HG03460 (cell line): ENCODE data around the gene IGFL2.
"Not testable (repeated sequence)": the region's sequence is repeated elsewhere in the genome, so short reads cannot be mapped to it uniquely, and the experiment has no call there.

ENCODE experiments used
- ATAC-seq: cut with Tn5 transposase; IDR thresholded peaks from one replicate; pipeline ENCODE4 v1.9.1; 2021; ENCODE audit not compliant: unreplicated experiment

Gene IGFL2

GRCh38 chr19:46186717-46187101 is 38.7 kb downstream of the IGFL2 start:
- no peak for ATAC-seq

GRCh38 chr19:46189971-46190888 is 42.2 kb downstream of the IGFL2 start:
- ATAC-seq: no peak

GRCh38 chr19:46191356-46191755 is 43.3 kb downstream of the IGFL2 start:
- no peak for ATAC-seq

DNA sequence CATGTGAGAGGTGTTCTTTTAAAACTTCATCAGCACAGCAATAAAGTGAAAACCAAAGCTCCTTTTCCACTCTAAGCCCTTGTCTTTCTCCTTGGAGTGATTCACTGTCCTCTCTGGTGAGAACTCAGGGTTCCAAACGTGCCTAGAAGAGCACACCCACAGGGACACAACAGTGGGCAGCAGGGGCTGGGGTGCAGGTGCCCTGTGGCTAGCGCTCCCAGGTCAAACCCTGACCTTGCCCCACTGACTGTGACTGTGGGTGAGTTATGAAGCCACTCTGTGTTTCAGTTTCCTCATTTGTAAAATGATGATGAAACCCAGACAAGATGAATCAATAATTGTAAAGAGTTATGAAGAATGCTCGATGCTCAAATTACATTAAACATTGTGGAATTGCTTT is 43.9 kb downstream of the IGFL2 start:
- ATAC-seq: no peak

DNA sequence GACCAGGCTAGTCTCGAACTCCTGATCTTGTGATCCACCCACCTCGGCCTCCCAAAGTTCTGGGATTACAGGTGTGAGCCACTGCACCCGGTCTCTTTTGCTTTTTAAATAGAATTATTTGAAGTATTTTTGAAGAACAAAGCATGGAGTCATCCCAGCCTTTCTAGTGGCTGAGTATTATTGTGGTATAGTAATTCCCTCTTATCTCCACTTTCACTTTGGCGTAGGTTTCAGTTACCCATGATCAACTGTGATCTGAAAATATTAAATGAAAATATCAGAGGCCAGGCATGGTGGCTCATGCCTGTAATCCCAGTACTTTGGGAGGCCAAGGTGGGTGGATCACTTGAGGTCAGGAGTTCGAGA is 44.6 kb downstream of the IGFL2 start:
- ATAC-seq: not testable (repeated sequence)

GRCh38 chr19:46192992-46193650 is 45.1 kb downstream of the IGFL2 start:
- no peak for ATAC-seq

DNA sequence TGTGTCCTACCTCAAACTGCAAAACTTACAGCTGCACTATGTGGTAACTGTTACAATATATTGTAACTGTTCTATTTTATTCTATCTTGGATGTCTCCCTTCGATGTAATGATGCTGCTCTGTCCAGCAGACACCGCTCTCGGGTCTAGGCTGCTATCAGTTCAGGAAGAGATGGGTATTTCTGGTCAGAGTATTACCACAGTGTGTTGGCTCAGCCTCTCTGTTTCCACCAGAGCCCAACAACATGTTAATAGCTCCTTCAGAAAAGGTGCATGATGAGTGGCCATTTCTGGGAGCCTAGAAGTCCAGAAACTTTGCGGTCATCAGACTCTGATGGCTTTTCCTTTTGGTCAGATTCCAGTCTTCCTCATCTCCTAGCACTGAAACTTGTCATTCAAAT is 45.6 kb downstream of the IGFL2 start:
- ATAC-seq: no peak

GRCh38 chr19:46195104-46195503 is 47.1 kb downstream of the IGFL2 start:
- no peak for ATAC-seq

DNA sequence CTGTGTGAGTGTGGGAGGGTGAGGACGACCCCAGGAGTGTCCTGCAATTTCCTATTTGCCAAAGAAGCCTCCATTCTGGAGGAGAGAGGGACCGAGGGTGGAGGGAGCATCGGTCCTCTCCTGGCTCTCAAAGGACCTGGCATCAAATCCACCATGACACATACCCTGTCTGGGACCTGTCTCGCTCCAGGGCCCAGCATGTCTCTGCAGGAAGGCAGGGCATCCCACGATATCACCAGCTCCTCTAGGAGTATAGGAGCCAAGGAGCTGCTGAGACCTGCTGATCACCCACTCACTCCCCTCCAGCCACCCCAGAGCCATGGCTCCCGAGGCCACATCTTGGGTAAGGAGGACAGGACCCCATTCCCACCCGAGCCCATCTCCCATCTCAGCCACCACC is 47.9 kb downstream of the IGFL2 start:
- ATAC-seq: not testable (repeated sequence)

DNA sequence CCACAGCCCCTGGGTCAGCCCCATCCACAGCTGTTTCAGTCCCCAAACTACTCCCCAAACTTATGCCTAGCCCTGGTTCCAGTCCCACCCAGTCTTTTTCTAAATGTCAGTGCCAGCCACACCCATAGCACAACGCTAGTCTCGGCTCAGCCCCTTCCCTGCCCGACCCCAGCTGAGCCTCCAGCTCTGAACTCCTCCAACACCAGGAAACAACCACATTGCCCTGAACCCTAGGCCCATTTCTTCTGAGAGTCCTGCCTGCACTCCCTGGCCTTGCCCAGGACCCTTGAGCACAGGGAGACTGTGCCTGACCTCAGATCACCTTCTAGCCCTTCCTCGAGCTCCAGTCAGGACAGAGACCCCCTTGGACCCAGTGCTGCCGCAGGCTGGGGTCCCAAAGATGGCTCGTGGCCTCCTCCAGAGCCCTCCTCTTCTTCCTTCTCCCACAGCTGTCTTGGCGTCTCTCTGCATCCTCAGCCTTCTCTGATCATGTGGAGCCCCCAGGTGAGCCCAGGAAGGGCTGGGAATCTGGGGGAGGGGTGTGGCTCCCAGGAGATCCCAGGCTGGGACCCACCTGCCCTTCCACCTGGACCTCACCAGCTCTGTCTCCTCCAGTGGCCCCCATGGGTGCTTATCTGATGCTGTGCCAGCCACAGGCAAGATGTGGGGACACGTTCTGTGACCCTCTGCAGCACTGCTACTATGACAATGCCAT is 48.5 kb downstream of the IGFL2 start:
- ATAC-seq: no peak

- no peak for ATAC-seq
Measured at GRCh38 chr19:46197314-46198070, 49.5 kb downstream of the IGFL2 start.

DNA sequence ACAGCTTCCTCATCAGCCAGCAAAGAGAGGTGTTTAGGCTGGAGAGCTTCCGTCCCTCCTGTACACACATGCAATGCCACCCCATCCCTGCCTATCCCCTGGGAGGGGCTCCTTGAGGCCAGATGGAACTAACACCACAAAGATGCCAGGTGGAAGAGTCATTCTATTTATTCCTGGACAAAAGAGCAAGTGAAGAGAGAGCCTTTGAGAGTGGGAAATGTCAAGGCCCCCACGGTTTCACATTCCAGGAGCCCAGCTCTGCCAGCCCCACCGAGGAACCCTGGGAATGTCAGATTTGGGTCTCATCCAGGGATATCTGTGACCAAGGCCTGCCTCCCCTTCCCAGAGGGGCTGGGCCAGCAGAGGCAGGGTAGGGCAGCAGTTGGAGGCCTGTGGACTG is 50.7 kb downstream of the IGFL2 start:
- no peak for ATAC-seq

DNA sequence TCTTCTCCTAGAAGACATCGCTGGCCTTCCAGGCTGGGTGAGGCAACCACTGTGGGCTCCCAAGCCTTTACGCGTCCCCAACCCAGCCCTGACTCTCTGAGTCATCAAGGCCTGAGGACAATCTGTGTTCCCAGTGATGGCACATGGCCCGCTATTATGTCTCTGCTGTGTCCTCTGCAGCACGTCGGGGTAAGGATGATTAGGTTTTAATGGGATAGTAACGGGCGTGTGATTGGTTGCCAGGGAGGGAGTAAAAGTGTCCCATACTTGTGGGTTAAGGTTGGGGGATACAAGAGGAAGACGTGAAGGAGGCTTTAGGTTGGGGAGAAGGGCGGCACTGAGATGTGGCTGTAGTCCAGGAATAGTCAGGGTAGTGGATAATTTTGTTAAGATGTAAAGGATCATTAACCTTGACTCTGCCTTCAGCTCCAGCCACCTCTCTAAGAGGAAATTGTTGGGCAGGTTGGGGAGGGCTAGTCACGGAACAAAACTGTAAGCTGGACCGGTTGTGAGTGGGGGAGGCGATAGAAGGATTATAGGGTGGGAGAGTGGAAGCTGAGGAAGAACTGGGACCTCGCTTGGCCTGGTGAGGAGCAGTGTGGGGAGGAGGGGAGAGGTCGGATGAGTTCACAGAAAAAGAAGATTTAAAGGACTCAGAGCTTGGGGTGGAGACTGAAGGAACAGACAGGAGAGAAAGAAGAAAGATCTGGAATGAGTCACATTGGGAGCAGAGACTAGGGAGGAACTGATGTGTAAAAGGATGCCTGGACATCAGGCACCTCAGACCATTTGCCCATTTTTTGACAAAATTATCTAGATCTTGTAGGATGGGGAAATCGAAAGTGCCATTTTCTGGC is 53.6 kb downstream of the IGFL2 start:
- no peak for ATAC-seq

DNA sequence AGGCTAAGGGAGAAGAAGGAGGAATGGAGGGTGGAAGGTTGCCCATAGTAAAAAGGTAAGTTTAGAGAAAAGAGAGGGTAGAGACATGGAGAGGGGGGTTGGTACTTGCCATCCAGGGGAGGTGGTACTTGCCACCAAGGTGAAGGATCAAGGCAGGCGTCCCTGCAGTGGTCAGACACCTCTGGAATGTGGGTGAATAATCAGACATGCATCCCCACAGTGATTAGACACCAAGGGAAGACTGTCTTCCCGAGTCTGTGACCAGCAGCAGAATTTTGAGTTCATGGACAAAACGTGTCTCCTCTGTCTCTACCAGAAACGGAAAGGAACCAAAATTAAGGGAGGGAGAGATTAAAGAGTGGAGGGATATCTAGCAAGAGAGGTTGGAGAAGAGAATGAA is 54.4 kb downstream of the IGFL2 start:
- ATAC-seq: no peak

DNA sequence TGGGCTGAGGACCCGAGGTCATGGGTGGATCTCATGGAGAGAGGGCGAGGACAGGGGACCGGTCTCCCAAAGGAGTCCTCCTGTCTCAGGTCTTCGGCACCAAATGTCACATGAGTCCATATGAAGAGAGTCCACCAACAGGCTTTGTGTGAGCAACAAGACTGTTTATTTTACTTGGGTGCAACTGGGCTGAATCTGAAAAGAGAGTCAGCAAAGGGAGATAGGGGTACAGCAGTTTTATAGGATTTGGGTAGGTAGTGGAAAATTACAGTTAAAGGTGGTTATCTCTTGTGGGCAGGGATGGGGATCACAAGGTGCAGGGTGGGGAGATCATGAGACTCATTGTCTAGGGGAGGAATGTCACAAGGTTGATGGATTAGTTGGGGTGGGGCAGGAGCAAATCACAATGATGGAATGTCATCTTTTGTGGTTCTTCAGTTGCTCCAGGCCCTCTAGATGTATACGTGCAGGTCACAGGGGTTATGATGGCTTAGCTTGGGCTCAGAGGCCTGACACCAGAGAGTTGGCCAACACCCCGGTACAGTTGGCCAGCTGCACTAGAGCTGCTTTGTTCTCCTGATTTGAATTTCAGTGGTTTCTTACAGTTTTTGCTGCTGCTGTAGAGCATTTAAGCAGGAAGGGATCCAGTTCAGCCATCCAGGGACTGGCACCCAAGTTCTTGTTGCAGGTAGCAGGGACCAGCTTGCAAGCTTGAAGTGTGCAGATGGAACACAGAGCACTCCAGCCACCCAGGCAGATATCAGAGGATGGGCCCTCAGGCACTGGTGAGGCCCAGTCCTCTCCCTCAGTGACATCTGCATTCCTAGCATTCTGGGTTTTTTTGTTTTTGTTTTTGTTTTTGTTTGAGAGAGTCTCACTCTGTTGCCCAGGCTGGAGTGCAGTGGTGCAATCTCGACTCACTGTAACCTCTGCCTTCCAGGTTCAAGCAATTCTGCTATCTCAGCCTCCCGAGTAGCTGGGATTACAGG is 55.1 kb downstream of the IGFL2 start:
- no peak for ATAC-seq

DNA sequence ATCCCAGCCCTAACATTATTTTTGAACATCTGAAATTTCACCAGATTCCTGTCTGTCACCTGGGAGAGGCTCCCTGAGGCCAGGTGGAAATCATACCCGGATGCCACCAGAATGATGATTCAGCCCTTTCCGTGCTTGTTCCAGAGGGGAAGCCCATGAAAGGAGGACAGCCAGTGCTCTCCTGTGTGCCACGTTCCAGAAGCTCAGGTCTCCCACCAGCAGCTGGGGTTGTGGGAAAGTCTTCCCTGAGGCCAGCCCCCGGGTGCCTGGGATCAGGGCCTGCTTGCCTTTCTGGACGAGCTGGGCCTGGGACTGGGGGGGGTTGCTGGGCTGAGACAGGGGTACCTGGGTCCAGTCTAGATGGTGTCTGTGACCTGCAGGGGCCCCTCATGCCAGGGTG is 56.0 kb downstream of the IGFL2 start:
- ATAC-seq: no peak

GRCh38 chr19:46205183-46205984 is 57.3 kb downstream of the IGFL2 start:
- ATAC-seq: no peak

DNA sequence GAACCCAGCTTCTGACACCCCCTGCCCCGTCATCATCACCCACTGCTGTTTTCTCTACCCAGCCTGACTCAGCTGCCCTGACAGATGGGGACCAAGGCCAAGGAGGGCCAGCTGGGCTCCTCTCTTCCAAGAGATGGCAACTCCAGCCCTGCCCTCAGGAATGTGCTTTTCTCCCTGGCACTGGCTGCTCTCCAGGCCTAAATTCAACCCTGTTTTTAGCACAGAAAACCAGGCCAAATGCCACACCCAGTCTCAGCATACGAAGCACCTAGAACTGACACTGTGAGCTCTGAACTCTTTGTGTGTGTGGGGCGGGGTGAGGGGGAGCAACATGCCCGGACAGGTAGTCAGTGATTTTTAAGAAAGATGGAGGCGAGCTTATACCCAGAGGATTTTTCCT is 58.1 kb downstream of the IGFL2 start:
- no peak for ATAC-seq
